Mesenchymal stem cell (in vitro differentiated cells and primary cell): Measurements from ENCODE around the gene LAPTM4A.

Source experiments
- DNase-seq: peaks from one replicate; pipeline ENCODE4 v3.0.0-alpha.2; 2013
- H2AFZ ChIP-seq: one replicate; pipeline ENCODE4 v1.6.1; 2013; ENCODE audit warnings: low read depth, mild to moderate bottlenecking, control low read depth, inconsistent platforms, low read length, moderate library complexity
- H2AK5ac ChIP-seq: 2 replicates; pipeline ENCODE4 v1.6.1; 2013; ENCODE audit warnings: low read length, moderate library complexity, mild to moderate bottlenecking, inconsistent platforms; ENCODE audit not compliant: severe bottlenecking
- H2BK120ac ChIP-seq: one replicate; pipeline ENCODE4 v1.6.1; 2013; ENCODE audit warnings: low read depth, mild to moderate bottlenecking, inconsistent platforms, low read length, moderate library complexity
- H2BK12ac ChIP-seq, 2 experiments: one replicate each; pipeline ENCODE4 v1.6.1; 2013; ENCODE audit warnings: inconsistent platforms in 2 of 2, low read length in 2 of 2, mild to moderate bottlenecking in 2 of 2, moderate library complexity in 2 of 2, control low read depth in 1 of 2
- H2BK15ac ChIP-seq: one replicate; pipeline ENCODE4 v1.6.1; 2013; ENCODE audit warnings: mild to moderate bottlenecking, low read depth, inconsistent platforms; ENCODE audit not compliant: poor library complexity, severe bottlenecking
- H2BK5ac ChIP-seq: 2 replicates; pipeline ENCODE4 v1.6.1; 2013; ENCODE audit warnings: low read depth, mild to moderate bottlenecking, low read length, control low read depth, inconsistent platforms; ENCODE audit not compliant: poor library complexity, severe bottlenecking
- H3K14ac ChIP-seq, 2 experiments: one replicate each; pipeline ENCODE4 v1.6.1; 2013; ENCODE audit warnings: inconsistent platforms in 2 of 2, low read length in 2 of 2, control low read depth in 1 of 2, mild to moderate bottlenecking in 1 of 2, moderate library complexity in 1 of 2
- H3K18ac ChIP-seq, 2 experiments: one replicate each; pipeline ENCODE4 v1.6.1; 2013; ENCODE audit warnings: inconsistent platforms in 2 of 2, low read length in 2 of 2, control low read depth in 1 of 2, low read depth in 1 of 2, mild to moderate bottlenecking in 1 of 2
- H3K23ac ChIP-seq, 2 experiments: one replicate each; pipeline ENCODE4 v1.6.1; 2013; ENCODE audit warnings: inconsistent platforms in 2 of 2, low read length in 2 of 2, mild to moderate bottlenecking in 2 of 2, moderate library complexity in 2 of 2, control low read depth in 1 of 2
- H3K27ac ChIP-seq: 2 replicates; pipeline ENCODE4 v1.5.1; 2013; ENCODE audit warnings: mild to moderate bottlenecking, moderate library complexity, low read length, control low read depth, inconsistent platforms; ENCODE audit not compliant: poor library complexity, severe bottlenecking
- H3K27me3 ChIP-seq, 2 experiments: 2 replicates each; pipeline versions ENCODE4 v1.6.1 to v1.7.0; 2013; ENCODE audit warnings: low read length in 2 of 2, mild to moderate bottlenecking in 2 of 2, moderate library complexity in 2 of 2, control low read depth in 1 of 2, inconsistent platforms in 1 of 2; ENCODE audit not compliant: control insufficient read depth in 1 of 2, insufficient read depth in 1 of 2
- H3K36me3 ChIP-seq, 2 experiments: 2 replicates each; pipeline versions ENCODE4 v1.6.1 to v1.7.0; 2013; ENCODE audit warnings: low read length in 2 of 2, control low read depth in 1 of 2, inconsistent platforms in 1 of 2, low read depth in 1 of 2, mild to moderate bottlenecking in 1 of 2; ENCODE audit not compliant: insufficient read depth in 2 of 2, control insufficient read depth in 1 of 2
- H3K4ac ChIP-seq, 2 experiments: one replicate each; pipeline ENCODE4 v1.6.1; 2013; ENCODE audit warnings: inconsistent platforms in 2 of 2, low read length in 2 of 2, mild to moderate bottlenecking in 2 of 2, moderate library complexity in 2 of 2, control low read depth in 1 of 2, low read depth in 1 of 2
- H3K4me1 ChIP-seq: 2 replicates; pipeline ENCODE4 v1.6.1; 2013; ENCODE audit warnings: low read depth, low read length, control low read depth; ENCODE audit not compliant: control insufficient read depth, insufficient read depth
- H3K4me2 ChIP-seq: 2 replicates; pipeline ENCODE4 v1.6.1; 2013; ENCODE audit warnings: low read length, mild to moderate bottlenecking, inconsistent platforms; ENCODE audit not compliant: poor library complexity, severe bottlenecking
- H3K4me3 ChIP-seq, 2 experiments: 2 replicates each; pipeline versions ENCODE4 v1.5.1 to v1.7.0; 2013; ENCODE audit warnings: low read length in 2 of 2, mild to moderate bottlenecking in 2 of 2, control low read depth in 1 of 2, low read depth in 1 of 2; ENCODE audit not compliant: insufficient read depth in 1 of 2
- H3K79me1 ChIP-seq: replicated peaks from 2 replicates; pipeline ENCODE4 v1.6.1; 2013; ENCODE audit warnings: mild to moderate bottlenecking, control low read depth, low read length, inconsistent platforms; ENCODE audit not compliant: poor library complexity, severe bottlenecking
- H3K9ac ChIP-seq: 2 replicates; pipeline ENCODE4 v1.7.0; 2013; ENCODE audit warnings: mild to moderate bottlenecking, low read length, moderate library complexity
- H3K9me3 ChIP-seq: 2 replicates; pipeline ENCODE4 v1.7.0; 2013; ENCODE audit warnings: mild to moderate bottlenecking, low read length; ENCODE audit not compliant: control insufficient read depth
- H4K8ac ChIP-seq: one replicate; pipeline ENCODE4 v1.6.1; 2013; ENCODE audit warnings: inconsistent platforms, mild to moderate bottlenecking, low read length, moderate library complexity
- H4K91ac ChIP-seq: one replicate; pipeline ENCODE4 v1.6.1; 2013; ENCODE audit warnings: mild to moderate bottlenecking, low read length, inconsistent platforms
- WGBS: methylation state at CpG from one replicate; pipeline ENCODE4 v1.1.7; 2013; ENCODE audit warnings: mixed read lengths; 5-methylcytosine and 5-hydroxymethylcytosine counted together

LAPTM4A gene

GRCh38 chr2:20092901-20093235, 41.4 kb upstream of the LAPTM4A start:
- H3K79me1 ChIP-seq: peaks cover 5% of the 10 kb centered on the region
- H3K4me2 ChIP-seq: no peak overlapping the region
- peak overlapping the region; percentile 28 for H2AK5ac ChIP-seq
- no peak overlapping the region for H3K27ac ChIP-seq
- H3K27me3 ChIP-seq: no peaks in the 10 kb centered on the region
- no peak for DNase-seq
- H2BK12ac ChIP-seq: peak overlapping the region; percentile 0 to 34
- peak overlapping the region; percentile 55 for H4K91ac ChIP-seq
- no peaks in the 10 kb centered on the region for H3K9me3 ChIP-seq
- H2BK15ac ChIP-seq: no peak overlapping the region
- no peaks in the 10 kb centered on the region for H3K36me3 ChIP-seq
- no peak overlapping the region for H2AFZ ChIP-seq
- no peak overlapping the region for H4K8ac ChIP-seq
- no peak overlapping the region for H3K18ac ChIP-seq
- H3K9ac ChIP-seq: peak overlapping the region; percentile 85
- H3K4me3 ChIP-seq: no peak overlapping the region
- WGBS: 100% methylated on average over 5 of the region's 5 CpGs
- H3K4me1 ChIP-seq: peaks cover 31% of the 10 kb centered on the region
- no peak overlapping the region for H3K14ac ChIP-seq
- H3K4ac ChIP-seq: peak overlapping the region in 1 of 2 experiments; percentile 41
- H3K23ac ChIP-seq: no peak overlapping the region
- no peak overlapping the region for H2BK5ac ChIP-seq
- no peak overlapping the region for H2BK120ac ChIP-seq

GRCh38 chr2:20092226-20092900, 40.9 kb upstream of the LAPTM4A start:
- H2AK5ac ChIP-seq: peak overlapping the region; percentile 28
- no peaks in the 10 kb centered on the region for H3K27me3 ChIP-seq
- peak overlapping the region in 1 of 2 experiments; percentile 63 for H3K4me3 ChIP-seq
- peak overlapping the region; percentile 94 for H3K27ac ChIP-seq
- peak overlapping the region; percentile 79 for H4K8ac ChIP-seq
- H2BK5ac ChIP-seq: peak overlapping the region; percentile 69
- peaks cover 30% of the 10 kb centered on the region for H3K4me1 ChIP-seq
- peak overlapping the region; percentile 65 for H2BK120ac ChIP-seq
- no peak for DNase-seq
- peak overlapping the region; percentile 83 for H2BK15ac ChIP-seq
- peak overlapping the region; percentile 81 to 96 for H2BK12ac ChIP-seq
- peaks cover 5% of the 10 kb centered on the region for H3K79me1 ChIP-seq
- H3K9ac ChIP-seq: peak overlapping the region; percentile 85
- H3K14ac ChIP-seq: peak overlapping the region in 1 of 2 experiments; percentile 51
- no peaks in the 10 kb centered on the region for H3K9me3 ChIP-seq
- H3K23ac ChIP-seq: peak overlapping the region in 1 of 2 experiments; percentile 47
- peak overlapping the region; percentile 17 to 54 for H3K4ac ChIP-seq
- no peak overlapping the region for H3K4me2 ChIP-seq
- WGBS: 95% methylated on average over 15 of the region's 15 CpGs
- H2AFZ ChIP-seq: no peak overlapping the region
- H3K18ac ChIP-seq: peak overlapping the region; percentile 73 to 75
- H4K91ac ChIP-seq: peak overlapping the region; percentile 80
- H3K36me3 ChIP-seq: no peaks in the 10 kb centered on the region

- Histone ChIP-seq H3K27ac (peak overlapping the region; percentile 94), H3K9me3 (no peaks in the 10 kb centered on the region), H3K36me3 (no peaks in the 10 kb centered on the region), H4K8ac (peak overlapping the region; percentile 83), H3K4me2 (peak overlapping the region; percentile 45), H3K4me3 (peak overlapping the region in 1 of 2 experiments; percentile 63), H2BK12ac (peak overlapping the region; percentile 55 to 90), H3K27me3 (no peaks in the 10 kb centered on the region), H2AK5ac (no peak overlapping the region), H2BK120ac (no peak overlapping the region), H2BK5ac (no peak overlapping the region), H2AFZ (peak overlapping the region; percentile 62), H4K91ac (peak overlapping the region; percentile 56), H3K18ac (peak overlapping the region; percentile 54 to 78), H2BK15ac (peak overlapping the region; percentile 73), H3K9ac (peak overlapping the region; percentile 85), H3K4me1 (peaks cover 30% of the 10 kb centered on the region), H3K23ac (no peak overlapping the region), H3K4ac (peak overlapping the region in 1 of 2 experiments; percentile 37), H3K79me1 (peaks cover 5% of the 10 kb centered on the region), H3K14ac (peak overlapping the region in 1 of 2 experiments; percentile 71)
- 38% methylated on average over 11 of the region's 11 CpGs for WGBS
- peak; percentile 90 for DNase-seq
Observed at GRCh38 chr2:20091305-20091991, 40.0 kb upstream of the LAPTM4A start.

GRCh38 chr2:20089715-20090464, 38.5 kb upstream of the LAPTM4A start:
- no peak overlapping the region for H3K4me3 ChIP-seq
- H2BK5ac ChIP-seq: no peak overlapping the region
- no peaks in the 10 kb centered on the region for H3K36me3 ChIP-seq
- H3K27ac ChIP-seq: no peak overlapping the region
- no peak overlapping the region for H3K23ac ChIP-seq
- H4K8ac ChIP-seq: no peak overlapping the region
- H3K27me3 ChIP-seq: no peaks in the 10 kb centered on the region
- peaks cover 30% of the 10 kb centered on the region for H3K4me1 ChIP-seq
- no peak overlapping the region for H3K4me2 ChIP-seq
- peak overlapping the region in 1 of 2 experiments; percentile 63 for H3K18ac ChIP-seq
- peak overlapping the region; percentile 56 for H2BK15ac ChIP-seq
- H3K9ac ChIP-seq: no peak overlapping the region
- H3K79me1 ChIP-seq: peaks cover 5% of the 10 kb centered on the region
- H2BK12ac ChIP-seq: peak overlapping the region in 1 of 2 experiments; percentile 45
- H3K4ac ChIP-seq: no peak overlapping the region
- H4K91ac ChIP-seq: peak overlapping the region; percentile 43
- peak overlapping the region; percentile 83 for H2AK5ac ChIP-seq
- no peak for DNase-seq
- no peak overlapping the region for H2BK120ac ChIP-seq
- no peak overlapping the region for H2AFZ ChIP-seq
- whole genome bisulfite sequencing: 97% methylated on average over 9 of the region's 9 CpGs
- no peaks in the 10 kb centered on the region for H3K9me3 ChIP-seq
- no peak overlapping the region for H3K14ac ChIP-seq
